ENCODE results near the gene ZFYVE1.

Gene ZFYVE1, protein sequence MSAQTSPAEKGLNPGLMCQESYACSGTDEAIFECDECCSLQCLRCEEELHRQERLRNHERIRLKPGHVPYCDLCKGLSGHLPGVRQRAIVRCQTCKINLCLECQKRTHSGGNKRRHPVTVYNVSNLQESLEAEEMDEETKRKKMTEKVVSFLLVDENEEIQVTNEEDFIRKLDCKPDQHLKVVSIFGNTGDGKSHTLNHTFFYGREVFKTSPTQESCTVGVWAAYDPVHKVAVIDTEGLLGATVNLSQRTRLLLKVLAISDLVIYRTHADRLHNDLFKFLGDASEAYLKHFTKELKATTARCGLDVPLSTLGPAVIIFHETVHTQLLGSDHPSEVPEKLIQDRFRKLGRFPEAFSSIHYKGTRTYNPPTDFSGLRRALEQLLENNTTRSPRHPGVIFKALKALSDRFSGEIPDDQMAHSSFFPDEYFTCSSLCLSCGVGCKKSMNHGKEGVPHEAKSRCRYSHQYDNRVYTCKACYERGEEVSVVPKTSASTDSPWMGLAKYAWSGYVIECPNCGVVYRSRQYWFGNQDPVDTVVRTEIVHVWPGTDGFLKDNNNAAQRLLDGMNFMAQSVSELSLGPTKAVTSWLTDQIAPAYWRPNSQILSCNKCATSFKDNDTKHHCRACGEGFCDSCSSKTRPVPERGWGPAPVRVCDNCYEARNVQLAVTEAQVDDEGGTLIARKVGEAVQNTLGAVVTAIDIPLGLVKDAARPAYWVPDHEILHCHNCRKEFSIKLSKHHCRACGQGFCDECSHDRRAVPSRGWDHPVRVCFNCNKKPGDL

DNA sequence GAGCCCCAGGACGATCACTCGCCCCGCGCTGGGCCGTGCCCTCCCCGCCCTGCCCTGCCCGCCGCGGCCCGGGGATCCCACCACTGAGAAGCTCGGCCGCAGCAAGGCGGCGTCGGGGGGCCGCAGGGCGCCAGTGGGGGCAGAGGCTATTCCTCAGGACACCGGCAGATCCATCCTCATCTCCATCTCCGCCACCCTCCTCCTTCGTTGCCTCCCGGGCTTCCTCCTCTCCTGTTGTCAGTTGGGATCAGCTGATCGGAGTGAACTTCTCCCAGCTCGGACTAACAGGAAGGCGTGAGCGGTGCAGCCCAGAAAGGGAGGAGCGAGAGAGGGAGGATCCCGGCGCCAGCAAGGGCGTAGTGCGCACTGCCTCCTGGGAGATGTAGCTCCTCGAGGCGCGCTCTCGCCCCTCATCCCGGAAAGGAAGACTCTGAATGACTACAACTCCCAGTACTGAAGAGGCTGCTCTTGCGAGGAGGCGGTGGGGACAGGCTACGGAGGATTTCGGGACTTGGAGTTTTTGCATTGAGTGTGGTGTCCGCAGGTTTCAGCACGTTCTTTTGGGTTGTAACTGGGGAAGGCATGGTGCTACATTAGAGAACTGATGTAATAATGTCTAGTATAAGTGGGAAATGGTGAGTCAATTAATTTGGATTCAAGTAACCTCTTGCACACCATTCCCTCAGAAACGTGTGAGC, at the start of gene ZFYVE1:
ZFYVE1 (minus strand) TSS at position 262 of the 698 bp plus-strand sequence. CDS start 2,598 bp downstream, outside the sequence.
- H3K4me3 ChIP-seq (ENCODE audit: control insufficient read depth, low read depth, low read length), result peak within 1 kb of the TSS; percentile 80
- peak; percentile 98 for DNase-seq (ENCODE audit: low read depth)
- TF ChIP-seq, protein P1, sequence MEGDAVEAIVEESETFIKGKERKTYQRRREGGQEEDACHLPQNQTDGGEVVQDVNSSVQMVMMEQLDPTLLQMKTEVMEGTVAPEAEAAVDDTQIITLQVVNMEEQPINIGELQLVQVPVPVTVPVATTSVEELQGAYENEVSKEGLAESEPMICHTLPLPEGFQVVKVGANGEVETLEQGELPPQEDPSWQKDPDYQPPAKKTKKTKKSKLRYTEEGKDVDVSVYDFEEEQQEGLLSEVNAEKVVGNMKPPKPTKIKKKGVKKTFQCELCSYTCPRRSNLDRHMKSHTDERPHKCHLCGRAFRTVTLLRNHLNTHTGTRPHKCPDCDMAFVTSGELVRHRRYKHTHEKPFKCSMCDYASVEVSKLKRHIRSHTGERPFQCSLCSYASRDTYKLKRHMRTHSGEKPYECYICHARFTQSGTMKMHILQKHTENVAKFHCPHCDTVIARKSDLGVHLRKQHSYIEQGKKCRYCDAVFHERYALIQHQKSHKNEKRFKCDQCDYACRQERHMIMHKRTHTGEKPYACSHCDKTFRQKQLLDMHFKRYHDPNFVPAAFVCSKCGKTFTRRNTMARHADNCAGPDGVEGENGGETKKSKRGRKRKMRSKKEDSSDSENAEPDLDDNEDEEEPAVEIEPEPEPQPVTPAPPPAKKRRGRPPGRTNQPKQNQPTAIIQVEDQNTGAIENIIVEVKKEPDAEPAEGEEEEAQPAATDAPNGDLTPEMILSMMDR (conservative IDR thresholded peaks at IDR 0.05; ENCODE audit: control insufficient read depth, insufficient read depth, low read depth, low read length), result no peak

DNA sequence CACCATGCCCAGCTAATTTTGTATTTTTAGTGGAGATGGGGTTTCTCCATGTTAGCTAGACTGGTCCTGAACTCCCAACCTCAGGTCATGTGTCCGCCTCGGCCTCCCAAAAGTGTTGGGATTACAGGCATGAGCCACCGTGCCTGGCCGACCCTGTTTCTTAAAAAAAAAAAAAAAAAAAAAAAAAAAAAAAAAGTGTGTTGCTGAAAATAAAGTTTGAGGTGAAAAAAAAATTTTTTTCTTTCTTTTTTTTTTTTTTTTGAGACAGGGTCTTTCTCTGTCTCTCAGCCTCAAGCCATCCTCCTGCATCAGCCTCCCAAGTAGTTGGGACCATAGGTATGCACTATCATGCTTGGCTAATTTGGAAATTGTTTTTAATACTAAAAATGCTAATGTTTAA, 42.7 kb upstream of the ZFYVE1 start:
- H3K4me3 ChIP-seq (ENCODE audit: control insufficient read depth, low read depth, low read length), result no peak overlapping the region
- no peak for DNase-seq (ENCODE audit: low read depth)
- TF ChIP-seq, protein P1 (conservative IDR thresholded peaks at IDR 0.05; ENCODE audit: control insufficient read depth, insufficient read depth, low read depth, low read length), result no peak

DNA sequence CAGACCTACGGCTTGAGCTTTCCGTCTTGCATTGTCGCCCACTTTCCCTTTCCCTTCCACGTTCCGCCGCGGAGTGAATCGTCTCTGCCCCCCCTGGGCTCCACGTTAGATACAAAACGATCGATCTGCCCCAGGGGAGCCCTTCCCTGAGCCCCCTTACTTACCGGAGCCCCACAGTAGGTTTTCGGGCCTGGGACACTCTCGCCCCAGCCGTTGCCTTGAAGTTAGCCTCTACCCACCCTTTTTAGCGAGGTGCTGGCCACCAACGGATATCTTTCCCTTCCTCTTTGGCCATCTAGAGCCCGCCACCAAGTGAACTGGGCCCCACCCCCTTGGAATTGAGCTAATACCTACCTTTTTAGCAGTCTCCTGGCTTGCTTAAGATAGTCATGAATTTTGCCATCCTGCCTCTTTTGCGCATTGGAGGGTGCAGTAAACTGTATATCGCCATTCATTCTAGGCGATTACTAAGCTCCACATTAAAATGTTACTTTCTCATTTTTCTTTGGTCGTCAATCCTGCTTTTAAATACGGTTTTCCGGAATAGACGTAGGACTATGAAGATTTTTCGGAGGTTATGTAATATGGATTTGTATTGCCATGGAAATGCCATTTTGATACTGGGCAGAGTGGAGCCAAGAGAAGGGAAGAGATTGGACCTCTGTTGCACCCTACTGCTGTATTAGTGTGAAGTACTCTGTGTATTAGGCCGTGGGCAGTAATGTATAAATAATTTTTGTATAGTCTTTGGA, 32.2 kb upstream of the ZFYVE1 start:
- H3K4me3 ChIP-seq (ENCODE audit: control insufficient read depth, low read depth, low read length), result peak overlapping the region; percentile 91
- peak; percentile 30 for DNase-seq (ENCODE audit: low read depth)
- TF ChIP-seq, protein P1 (conservative IDR thresholded peaks at IDR 0.05; ENCODE audit: control insufficient read depth, insufficient read depth, low read depth, low read length), result no peak

DNA sequence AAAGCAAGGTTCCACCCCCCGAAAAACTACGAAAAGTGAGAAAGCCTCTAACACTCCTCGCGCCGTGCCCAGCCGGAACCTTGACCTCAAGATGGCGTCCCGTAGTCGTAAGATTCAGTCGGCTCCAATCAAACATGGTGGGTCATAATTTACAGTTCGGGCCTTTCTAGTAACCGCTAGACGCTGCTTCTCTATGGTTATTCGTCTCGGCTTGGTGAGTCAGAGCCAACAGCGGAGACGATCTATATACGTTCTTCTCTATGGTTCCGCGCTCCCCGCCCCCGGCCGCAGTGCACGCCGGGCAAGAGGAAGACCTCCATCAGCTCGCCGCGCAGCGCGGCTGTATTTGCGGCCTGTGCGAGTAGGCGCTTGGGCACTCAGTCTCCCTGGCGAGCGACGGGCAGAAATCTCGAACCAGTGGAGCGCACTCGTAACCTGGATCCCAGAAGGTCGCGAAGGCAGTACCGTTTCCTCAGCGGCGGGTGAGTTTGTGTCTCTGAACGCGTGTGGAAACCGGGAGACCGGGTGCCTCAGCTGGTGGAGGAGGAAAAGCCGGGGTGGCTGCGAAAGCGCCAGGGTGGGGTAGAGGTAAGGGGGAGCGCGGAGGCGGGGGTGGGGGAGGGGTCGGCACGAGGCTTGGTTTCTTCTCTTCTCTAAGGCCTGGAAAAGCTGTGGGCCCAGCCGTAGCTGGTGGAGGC, 31.5 kb upstream of the ZFYVE1 start, which contains the start of gene RBM25:
RBM25 (plus strand) TSS at position 311 of the 698 bp plus-strand sequence. CDS start 13,108 bp downstream, outside the sequence.
- H3K4me3 ChIP-seq (ENCODE audit: control insufficient read depth, low read depth, low read length), result peak within 1 kb of the TSS; percentile 91
- DNase-seq (ENCODE audit: low read depth), result peak; percentile 99
- TF ChIP-seq, protein P1 (conservative IDR thresholded peaks at IDR 0.05; ENCODE audit: control insufficient read depth, insufficient read depth, low read depth, low read length), result no peak

DNA sequence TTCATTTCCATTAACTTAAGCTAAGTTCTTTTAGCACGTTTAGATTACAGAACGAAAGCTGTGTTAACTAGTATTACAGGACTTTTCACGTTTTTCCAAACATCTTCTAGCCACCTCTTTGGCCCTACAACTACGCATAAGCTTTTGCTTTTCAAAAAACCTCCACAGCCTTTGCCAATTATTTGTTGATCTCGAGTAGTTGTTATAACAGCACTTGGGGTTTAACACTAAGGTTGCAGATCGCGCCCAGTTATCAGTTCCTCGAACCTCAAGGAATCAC, 31.0 kb upstream of the ZFYVE1 start:
- H3K4me3 ChIP-seq (ENCODE audit: control insufficient read depth, low read depth, low read length), result peak overlapping the region; percentile 91
- DNase-seq (ENCODE audit: low read depth), result no peak
- TF ChIP-seq, protein P1 (conservative IDR thresholded peaks at IDR 0.05; ENCODE audit: control insufficient read depth, insufficient read depth, low read depth, low read length), result no peak
